T-cell (primary cell): ENCODE measurements around the gene KCTD10. TPM values are rescaled to one million over a fixed set of nuclear protein-coding genes. Genes with fewer than 3 reads are reported as not detected.
A peak's percentile ranks its signal among the peaks of the same experiment; 100 is the strongest.

Experiments
- ATAC-seq, 4 experiments: fragments of 200-7000 bp in 3 of 4; fragments of 150-1000 bp in 1 of 4; cut with Tn5 transposase; replicated peaks in 1 of 4; 1 replicate in 3 of 4; 2 replicates in 1 of 4; pipeline ENCODE4 v1.10.0; 2021; ENCODE audit warnings: moderate library complexity in 3 of 4, mild to moderate bottlenecking in 2 of 4, moderate number of reproducible peaks in 1 of 4
- CTCF ChIA-PET, 2 donors: fragments of 300-600 bp; sonication (Branson Sonifier 250); formaldehyde crosslinking; loops; one replicate each; lab custom pipeline; 2022; ENCODE audit warnings: antibody characterized with exemption in 2 of 2; lab: Charles Lee
- POLR2A ChIA-PET, 2 donors: fragments of 300-600 bp; sonication (Branson Sonifier 250); formaldehyde crosslinking; loops; one replicate each; lab custom pipeline; 2022; ENCODE audit warnings: antibody characterized with exemption in 2 of 2; lab: Charles Lee
- DNase-seq, 35 experiments: peaks; one replicate each; pipeline versions ENCODE4 v3.0.0 to v3.0.0-alpha.2; 2013 to 2023
- H3K27ac ChIP-seq: one replicate; pipeline ENCODE4 v1.5.1; 2013; ENCODE audit warnings: low read length
- H3K27me3 ChIP-seq, 2 experiments: replicated peaks in 1 of 2; 1 replicate in 1 of 2; 2 replicates in 1 of 2; pipeline versions ENCODE4 v1.6.1 to v1.7.0; 2013; ENCODE audit warnings: low read length in 1 of 2, mixed read lengths in 1 of 2; ENCODE audit not compliant: control insufficient read depth in 2 of 2, insufficient read depth in 2 of 2; ENCODE audit errors: extremely low read depth in 1 of 2
- H3K36me3 ChIP-seq, 2 donors: 1 replicate in 1 of 2; 2 replicates in 1 of 2; pipeline versions ENCODE4 v1.6.1 to v1.7.0; 2013; ENCODE audit warnings: low read length in 1 of 2; ENCODE audit not compliant: control insufficient read depth in 2 of 2, insufficient read depth in 1 of 2; ENCODE audit errors: extremely low read depth in 1 of 2
- H3K4me1 ChIP-seq, 2 experiments: 1 replicate in 1 of 2; 2 replicates in 1 of 2; pipeline versions ENCODE4 v1.6.1 to v1.7.0; 2013; ENCODE audit warnings: low read length in 2 of 2, mixed read lengths in 1 of 2; ENCODE audit not compliant: insufficient read depth in 2 of 2, control insufficient read depth in 1 of 2; ENCODE audit errors: extremely low read depth in 1 of 2
- H3K4me3 ChIP-seq, 2 donors: 1 replicate in 1 of 2; 2 replicates in 1 of 2; pipeline versions ENCODE4 v1.5.1 to v1.7.0; 2013; ENCODE audit warnings: mild to moderate bottlenecking in 2 of 2, low read length in 1 of 2, moderate library complexity in 1 of 2; ENCODE audit not compliant: control insufficient read depth in 1 of 2; ENCODE audit errors: extremely low read depth in 1 of 2
- H3K9me3 ChIP-seq: 2 replicates; pipeline ENCODE4 v1.7.0; 2013
- H3K27ac Mint-ChIP-seq, 2 donors: one replicate each; pipeline ENCODE4 v1.8.0; 2020 to 2021; ENCODE audit warnings: mild to moderate bottlenecking in 2 of 2, mixed read lengths in 2 of 2
- H3K27me3 Mint-ChIP-seq, 2 donors: one replicate each; pipeline ENCODE4 v1.8.0; 2021 to 2022; ENCODE audit warnings: mixed read lengths in 2 of 2
- H3K36me3 Mint-ChIP-seq: one replicate; pipeline ENCODE4 v1.8.0; 2021; ENCODE audit warnings: mixed read lengths
- H3K4me1 Mint-ChIP-seq, 3 donors: one replicate each; pipeline ENCODE4 v1.8.0; 2020 to 2022; ENCODE audit warnings: mixed read lengths in 3 of 3, mild to moderate bottlenecking in 1 of 3
- H3K4me3 Mint-ChIP-seq, 3 donors: one replicate each; pipeline ENCODE4 v1.8.0; 2020 to 2022; ENCODE audit warnings: mild to moderate bottlenecking in 3 of 3, mixed read lengths in 3 of 3, moderate library complexity in 3 of 3
- H3K9me3 Mint-ChIP-seq, 3 donors: one replicate each; pipeline ENCODE4 v1.8.0; 2020 to 2022; ENCODE audit warnings: mixed read lengths in 3 of 3
- WGBS: methylation state at CpG from one replicate; pipeline ENCODE4 v1.1.5; 2013; ENCODE audit warnings: missing lambda C conversion rate; ENCODE audit not compliant: insufficient coverage; 5-methylcytosine and 5-hydroxymethylcytosine counted together
- total RNA-seq, 35 experiments: library from RNA in 6 of 35; stranded (reverse) in 6 of 35; fragments of 120-200 nt in 1 of 35; gene quantifications; one replicate each; pipeline versions ENCODE4 v1.2.1 to v1.2.4 and lab custom pipeline; 2013 to 2026

Gene KCTD10, protein sequence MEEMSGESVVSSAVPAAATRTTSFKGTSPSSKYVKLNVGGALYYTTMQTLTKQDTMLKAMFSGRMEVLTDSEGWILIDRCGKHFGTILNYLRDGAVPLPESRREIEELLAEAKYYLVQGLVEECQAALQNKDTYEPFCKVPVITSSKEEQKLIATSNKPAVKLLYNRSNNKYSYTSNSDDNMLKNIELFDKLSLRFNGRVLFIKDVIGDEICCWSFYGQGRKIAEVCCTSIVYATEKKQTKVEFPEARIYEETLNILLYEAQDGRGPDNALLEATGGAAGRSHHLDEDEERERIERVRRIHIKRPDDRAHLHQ
- total RNA-seq: 10 to 100 TPM; 28.1 to 30.8 (median 28.6) TPM
- total RNA-seq (2013): 17.2 TPM
- total RNA-seq (lab: John Stamatoyannopoulos, UW): 26.2 to 70.6 (median 41.3) reads per million in 29 experiments

DNA sequence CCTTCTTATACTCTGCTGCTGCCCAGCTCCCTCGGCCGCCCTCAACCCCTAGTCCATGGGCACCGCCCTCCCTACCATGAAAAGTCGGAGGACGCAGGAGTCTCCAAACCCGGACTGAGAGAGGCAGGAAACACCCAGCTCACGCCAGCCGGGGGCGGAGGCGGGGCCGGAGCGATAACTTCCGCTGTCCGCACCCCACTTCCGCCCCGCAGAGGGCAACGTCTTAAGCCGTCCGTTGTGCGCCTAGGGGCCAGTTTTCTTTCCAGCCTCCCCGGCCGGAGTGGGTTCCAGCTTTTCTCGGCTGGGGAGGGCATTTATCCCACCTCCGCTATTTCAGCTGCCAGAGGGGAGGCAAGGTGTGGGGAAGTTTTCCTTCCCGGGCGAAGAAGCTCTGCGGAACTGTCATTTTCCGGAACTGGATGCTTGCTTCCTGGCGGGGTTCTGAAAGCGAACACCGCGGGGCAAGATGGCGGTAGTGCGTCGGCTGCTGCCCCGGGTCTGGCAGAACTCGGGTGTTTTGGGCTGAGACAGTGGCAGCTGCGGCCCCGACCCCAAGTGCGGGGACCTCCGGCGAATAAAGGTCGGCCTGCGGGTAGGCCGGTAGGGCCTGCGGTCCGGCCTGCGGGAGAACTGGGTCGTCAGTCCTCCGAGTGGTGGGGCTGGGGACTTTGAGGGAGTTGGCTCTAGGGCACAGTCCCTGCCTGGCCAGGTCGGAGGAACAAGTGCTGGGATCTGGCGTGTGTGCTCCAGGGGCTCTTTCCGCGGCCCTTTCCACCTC is at the start of gene KCTD10, which contains the start of gene UBE3B:
KCTD10 (minus strand) TSS at position 116 of the 778 bp plus-strand sequence; CDS start at position 78, 38 bp downstream.
UBE3B (plus strand) TSS at position 450 of the 778 bp plus-strand sequence. CDS start 5,918 bp downstream, outside the sequence.
- H3K27me3 ChIP-seq: no peaks in the 10 kb centered on the region
- DNase-seq (peak; percentile 63 to 92 (median 81)), ATAC-seq (peak; percentile 96 to 97 (median 96))
- ChIA-PET CTCF (interaction anchor here (0.6 to 1.8 kb wide), 6 partner anchors 9 to 1086 kb away, joined by 3 to 5 read pairs (median 4); no protein-coding TSS in a partner anchor), POLR2A (interaction anchor here in 1 of 2 donors (0.6 to 1.0 kb wide), 2 partner anchors 13 to 628 kb away, joined by 3 to 7 read pairs; no protein-coding TSS in a partner anchor)
- H3K27ac ChIP-seq: peak within 1 kb of the TSS; percentile 72
- Mint-ChIP-seq H3K36me3 (no peaks in the 10 kb centered on the region), H3K27me3 (no peaks in the 10 kb centered on the region), H3K27ac (peak within 1 kb of the TSS; percentile 98 to 99), H3K9me3 (no peaks in the 10 kb centered on the region), H3K4me1 (peaks cover 50 to 54% (median 53%) of the 10 kb centered on the region in 3 donors), H3K4me3 (peak within 1 kb of the TSS; percentile 96 to 99 (median 98))
- H3K4me3 ChIP-seq: peak within 1 kb of the TSS; percentile 93 to 100
- WGBS: 0% methylated on average over 47 of the region's 54 CpGs
- peaks cover 0 to 4% of the 10 kb centered on the region in 2 donors for H3K36me3 ChIP-seq
- H3K4me1 ChIP-seq: peaks cover 19 to 32% of the 10 kb centered on the region in 2 experiments
- H3K9me3 ChIP-seq: no peaks in the 10 kb centered on the region

DNA sequence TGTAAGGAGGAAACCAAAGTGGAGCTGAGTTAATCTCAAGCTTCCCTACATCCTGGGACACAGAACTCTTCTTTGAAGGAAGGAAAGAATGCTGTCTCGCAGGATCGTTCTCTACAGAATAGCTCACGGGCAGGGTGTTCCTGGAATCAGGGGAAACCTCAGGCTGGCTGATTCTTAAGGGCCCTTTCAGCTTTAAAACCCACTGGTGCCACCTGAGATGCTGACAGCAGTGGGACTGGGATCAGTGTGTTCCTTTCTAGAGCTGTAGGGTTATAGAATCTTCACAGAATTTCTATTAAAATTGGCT is 48.1 kb upstream of the KCTD10 start:
- Histone ChIP-seq H3K36me3 (peaks cover 14 to 83% of the 10 kb centered on the region in 2 donors), H3K27ac (no peak overlapping the region), H3K27me3 (no peaks in the 10 kb centered on the region), H3K4me1 (no peaks in the 10 kb centered on the region), H3K9me3 (no peaks in the 10 kb centered on the region), H3K4me3 (no peak overlapping the region)
- 100% methylated on average over 3 of the region's 3 CpGs for WGBS
- Mint-ChIP-seq H3K36me3 (peaks cover 55% of the 10 kb centered on the region), H3K27ac (no peak overlapping the region), H3K4me1 (no peaks in the 10 kb centered on the region), H3K9me3 (no peaks in the 10 kb centered on the region), H3K27me3 (no peaks in the 10 kb centered on the region), H3K4me3 (no peak overlapping the region)
- ChIA-PET POLR2A (no interaction called here), CTCF (interaction anchor here in 1 of 2 donors (1.6 kb wide), 1 partner anchor 9 kb away, joined by 7 read pairs; no protein-coding TSS in a partner anchor)
- no peak for DNase-seq
- ATAC-seq: no peak

DNA sequence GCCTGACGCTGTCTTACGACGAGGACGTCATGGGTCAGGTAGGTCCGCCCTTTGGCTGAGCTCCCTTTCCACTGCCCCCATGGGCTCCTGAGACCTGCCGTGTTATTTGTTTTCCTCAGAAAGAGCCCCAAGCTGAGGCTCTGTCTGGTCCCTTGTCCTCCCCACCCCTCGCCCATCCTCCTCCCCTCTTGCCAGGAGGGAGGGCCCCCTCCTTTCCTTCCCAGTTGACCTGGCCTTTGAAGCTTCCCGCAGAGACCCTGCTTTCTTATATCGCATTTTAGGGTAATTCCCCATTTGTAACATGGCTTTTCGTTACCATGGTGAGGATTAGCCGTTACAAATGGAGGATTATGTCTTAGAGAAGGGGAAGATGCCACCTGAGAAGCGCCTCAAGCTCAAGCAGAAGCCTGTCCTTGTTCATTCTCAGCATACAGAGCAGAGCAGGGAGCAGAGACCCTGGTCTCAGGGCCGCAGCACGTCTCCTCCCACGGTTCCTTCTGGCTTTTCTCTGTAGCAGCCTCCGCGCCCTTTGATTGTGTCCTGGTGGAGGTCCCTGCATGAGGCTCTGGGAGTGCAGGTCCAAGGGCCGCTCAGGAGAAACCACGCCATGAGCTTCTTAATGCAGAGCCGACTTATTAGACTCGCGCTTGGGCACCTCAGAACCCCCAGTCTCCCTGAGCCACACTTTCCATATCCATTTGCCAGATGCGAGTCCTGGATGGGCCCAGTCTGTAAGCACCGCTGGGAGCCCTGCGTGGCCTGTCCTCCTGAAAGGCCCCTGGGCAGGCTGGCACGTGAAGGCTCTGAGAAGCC is 47.6 kb upstream of the KCTD10 start:
- ChIA-PET CTCF (interaction anchor here in 1 of 2 donors (1.6 kb wide), 1 partner anchor 9 kb away, joined by 7 read pairs; no protein-coding TSS in a partner anchor), POLR2A (interaction anchor here in 1 of 2 donors (0.6 kb wide), 1 partner anchor 28 kb away, joined by 3 read pairs; no protein-coding TSS in a partner anchor)
- 95% methylated on average over 19 of the region's 26 CpGs for WGBS
- H3K4me1 ChIP-seq: no peaks in the 10 kb centered on the region
- H3K27ac Mint-ChIP-seq: no peak overlapping the region
- H3K9me3 Mint-ChIP-seq: no peaks in the 10 kb centered on the region
- no peak for ATAC-seq
- no peaks in the 10 kb centered on the region for H3K9me3 ChIP-seq
- no peak for DNase-seq
- H3K36me3 ChIP-seq: peaks cover 17 to 80% of the 10 kb centered on the region in 2 donors
- H3K36me3 Mint-ChIP-seq: peaks cover 56% of the 10 kb centered on the region
- H3K27me3 Mint-ChIP-seq: no peaks in the 10 kb centered on the region
- H3K4me3 ChIP-seq: no peak overlapping the region
- H3K27me3 ChIP-seq: no peaks in the 10 kb centered on the region
- H3K4me3 Mint-ChIP-seq: no peak overlapping the region
- H3K27ac ChIP-seq: no peak overlapping the region
- H3K4me1 Mint-ChIP-seq: no peaks in the 10 kb centered on the region

DNA sequence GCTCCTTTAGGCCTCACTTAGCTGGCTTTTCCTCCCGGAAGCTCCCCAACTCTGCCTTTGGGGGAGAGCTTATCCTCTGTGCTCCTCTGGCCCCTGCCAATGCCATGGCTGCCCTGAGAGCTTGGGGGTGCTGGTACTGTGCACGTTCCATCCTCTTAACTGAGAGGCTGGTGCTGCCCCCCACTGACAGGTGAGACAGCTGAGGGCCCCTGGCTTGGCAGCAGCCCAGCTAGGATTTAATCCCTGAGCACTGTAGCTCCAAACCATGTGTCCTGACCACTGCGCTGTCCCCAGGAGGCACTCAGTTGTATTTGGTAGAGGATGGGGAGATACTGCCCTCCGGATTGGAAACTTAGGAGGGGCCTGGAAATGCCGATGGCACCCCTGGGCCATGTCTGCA is 46.4 kb upstream of the KCTD10 start:
- Mint-ChIP-seq H3K4me1 (no peaks in the 10 kb centered on the region), H3K27ac (no peak overlapping the region), H3K36me3 (peaks cover 66% of the 10 kb centered on the region), H3K27me3 (no peaks in the 10 kb centered on the region), H3K9me3 (no peaks in the 10 kb centered on the region), H3K4me3 (no peak overlapping the region)
- no peak overlapping the region for H3K4me3 ChIP-seq
- POLR2A ChIA-PET: no interaction called here
- H3K27me3 ChIP-seq: no peaks in the 10 kb centered on the region
- H3K4me1 ChIP-seq: no peaks in the 10 kb centered on the region
- no peak for DNase-seq
- H3K9me3 ChIP-seq: no peaks in the 10 kb centered on the region
- ATAC-seq: no peak
- CTCF ChIA-PET: interaction anchor here in 1 of 2 donors (0.5 kb wide), 1 partner anchor 26 kb away, joined by 6 read pairs; no protein-coding TSS in a partner anchor
- peaks cover 18 to 87% of the 10 kb centered on the region in 2 donors for H3K36me3 ChIP-seq
- 97% methylated on average over 2 of the region's 5 CpGs for WGBS
- no peak overlapping the region for H3K27ac ChIP-seq

DNA sequence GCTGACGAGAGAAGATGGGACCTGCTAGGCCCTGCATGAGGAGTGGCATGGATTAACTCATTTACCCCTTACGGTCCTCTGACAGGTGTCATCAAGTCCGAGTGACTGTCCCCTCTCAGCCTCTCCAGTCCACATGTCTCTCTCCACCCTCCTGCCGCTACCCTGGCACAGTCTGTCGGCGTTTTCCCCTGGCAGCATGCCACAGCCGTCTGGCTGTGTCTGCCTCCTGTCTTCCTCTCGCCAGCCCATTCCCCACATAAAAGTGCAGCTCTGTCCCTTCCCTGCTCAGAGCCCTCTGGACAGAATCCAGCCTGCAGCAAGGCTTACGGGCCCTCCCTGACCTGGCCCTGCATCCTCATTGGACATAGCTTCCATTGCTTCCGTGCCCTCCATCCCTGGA is 46.0 kb upstream of the KCTD10 start:
- Mint-ChIP-seq H3K4me1 (no peaks in the 10 kb centered on the region), H3K27me3 (no peaks in the 10 kb centered on the region), H3K27ac (no peak overlapping the region), H3K36me3 (peaks cover 70% of the 10 kb centered on the region), H3K4me3 (no peak overlapping the region), H3K9me3 (no peaks in the 10 kb centered on the region)
- no peak for DNase-seq
- Histone ChIP-seq H3K36me3 (peaks cover 16 to 88% of the 10 kb centered on the region in 2 donors), H3K9me3 (no peaks in the 10 kb centered on the region), H3K27me3 (no peaks in the 10 kb centered on the region), H3K4me3 (no peak overlapping the region), H3K27ac (no peak overlapping the region), H3K4me1 (no peaks in the 10 kb centered on the region)
- whole genome bisulfite sequencing: 96% methylated on average over 10 of the region's 10 CpGs
- ChIA-PET CTCF (interaction anchor here in 1 of 2 donors (0.5 kb wide), 1 partner anchor 26 kb away, joined by 6 read pairs; no protein-coding TSS in a partner anchor), POLR2A (no interaction called here)
- ATAC-seq: no peak
